Smooth muscle cell (in vitro differentiated cells): Measurements from ENCODE around the gene TRIM6. TPM values are rescaled to one million over a fixed set of nuclear protein-coding genes. Genes with fewer than 3 reads are reported as not detected.

Source experiments
- DNase-seq: peaks from one replicate; lab custom pipeline; 2025; ENCODE audit not compliant: unreplicated experiment; lab: John Stamatoyannopoulos, UW
- H2AFZ ChIP-seq: fragments of 200-600 bp; sonication (generic); 2 replicates; pipeline ENCODE4 v1.6.0; 2016; ENCODE audit warnings: antibody characterized with exemption, low read depth, mild to moderate bottlenecking
- H3F3A ChIP-seq: fragments of 200-600 bp; sonication (generic); 2 replicates; pipeline ENCODE4 v1.6.0; 2017; ENCODE audit warnings: antibody characterized with exemption, low read depth
- H3K27ac ChIP-seq: fragments of 200-600 bp; sonication (generic); 2 replicates; pipeline ENCODE4 v1.5.1; 2016; ENCODE audit warnings: low read depth, mild to moderate bottlenecking
- H3K27me3 ChIP-seq: fragments of 200-600 bp; sonication (generic); 2 replicates; pipeline ENCODE4 v1.6.1; 2016; ENCODE audit warnings: low read depth, mild to moderate bottlenecking
- H3K36me3 ChIP-seq: fragments of 200-600 bp; sonication (generic); 2 replicates; pipeline ENCODE4 v1.5.1; 2016; ENCODE audit warnings: low read depth
- H3K4me1 ChIP-seq: fragments of 200-600 bp; sonication (generic); 2 replicates; pipeline ENCODE4 v1.5.1; 2016; ENCODE audit warnings: low read depth
- H3K4me2 ChIP-seq: fragments of 200-600 bp; sonication (generic); 2 replicates; pipeline ENCODE4 v1.6.0; 2016; ENCODE audit warnings: mild to moderate bottlenecking
- H3K4me3 ChIP-seq: fragments of 200-600 bp; sonication (generic); 2 replicates; pipeline ENCODE4 v1.5.1; 2016; ENCODE audit warnings: mild to moderate bottlenecking
- H3K79me2 ChIP-seq: fragments of 200-600 bp; sonication (generic); 2 replicates; pipeline ENCODE4 v1.6.0; 2016; ENCODE audit warnings: low read depth, mild to moderate bottlenecking
- H3K9ac ChIP-seq: fragments of 200-600 bp; sonication (generic); 2 replicates; pipeline ENCODE4 v1.6.0; 2016; ENCODE audit warnings: low read depth
- H3K9me3 ChIP-seq: fragments of 200-600 bp; sonication (generic); replicated peaks from 2 replicates; pipeline ENCODE4 v1.5.1; 2016; ENCODE audit warnings: low read depth
- H4K20me1 ChIP-seq: fragments of 200-600 bp; sonication (generic); 2 replicates; pipeline ENCODE4 v1.6.0; 2016; ENCODE audit warnings: low read depth
- WGBS: methylation state at CpG from one replicate; pipeline ENCODE4 v1.1.7; 2016; ENCODE audit warnings: low lambda C conversion rate; 5-methylcytosine and 5-hydroxymethylcytosine counted together
- polyA plus RNA-seq: library from polyadenylated mRNA; unstranded; fragments of >200 nt; fragmentation: Nextera tagmentation; extraction: Ambion mirVana; gene quantifications from 2 replicates; pipeline ENCODE4 v1.2.1, GENCODE V29; 2016
- total RNA-seq: library from RNA; depleted of rRNA; stranded (reverse); fragments of >200 nt; gene quantifications from 2 replicates; pipeline ENCODE4 v1.2.3, GENCODE V29; 2014
- TF ChIP-seq, protein P1 (sequence below): fragments of 200-600 bp; sonication (generic); IDR thresholded peaks from 2 replicates; pipeline ENCODE4 v1.5.1; 2017; ENCODE audit warnings: borderline replicate concordance, mild to moderate bottlenecking, antibody characterized with exemption; ENCODE audit not compliant: insufficient read depth, poor library complexity, severe bottlenecking

Gene TRIM6
- total and polyA plus RNA-seq, 2 experiments from 2014 or later, result 3.7 to 5.6 TPM

GRCh38 chr11:5618807-5619206, 22.4 kb downstream of the TRIM6 start:
- TF ChIP-seq, protein P1, sequence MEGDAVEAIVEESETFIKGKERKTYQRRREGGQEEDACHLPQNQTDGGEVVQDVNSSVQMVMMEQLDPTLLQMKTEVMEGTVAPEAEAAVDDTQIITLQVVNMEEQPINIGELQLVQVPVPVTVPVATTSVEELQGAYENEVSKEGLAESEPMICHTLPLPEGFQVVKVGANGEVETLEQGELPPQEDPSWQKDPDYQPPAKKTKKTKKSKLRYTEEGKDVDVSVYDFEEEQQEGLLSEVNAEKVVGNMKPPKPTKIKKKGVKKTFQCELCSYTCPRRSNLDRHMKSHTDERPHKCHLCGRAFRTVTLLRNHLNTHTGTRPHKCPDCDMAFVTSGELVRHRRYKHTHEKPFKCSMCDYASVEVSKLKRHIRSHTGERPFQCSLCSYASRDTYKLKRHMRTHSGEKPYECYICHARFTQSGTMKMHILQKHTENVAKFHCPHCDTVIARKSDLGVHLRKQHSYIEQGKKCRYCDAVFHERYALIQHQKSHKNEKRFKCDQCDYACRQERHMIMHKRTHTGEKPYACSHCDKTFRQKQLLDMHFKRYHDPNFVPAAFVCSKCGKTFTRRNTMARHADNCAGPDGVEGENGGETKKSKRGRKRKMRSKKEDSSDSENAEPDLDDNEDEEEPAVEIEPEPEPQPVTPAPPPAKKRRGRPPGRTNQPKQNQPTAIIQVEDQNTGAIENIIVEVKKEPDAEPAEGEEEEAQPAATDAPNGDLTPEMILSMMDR, result no peak

DNA sequence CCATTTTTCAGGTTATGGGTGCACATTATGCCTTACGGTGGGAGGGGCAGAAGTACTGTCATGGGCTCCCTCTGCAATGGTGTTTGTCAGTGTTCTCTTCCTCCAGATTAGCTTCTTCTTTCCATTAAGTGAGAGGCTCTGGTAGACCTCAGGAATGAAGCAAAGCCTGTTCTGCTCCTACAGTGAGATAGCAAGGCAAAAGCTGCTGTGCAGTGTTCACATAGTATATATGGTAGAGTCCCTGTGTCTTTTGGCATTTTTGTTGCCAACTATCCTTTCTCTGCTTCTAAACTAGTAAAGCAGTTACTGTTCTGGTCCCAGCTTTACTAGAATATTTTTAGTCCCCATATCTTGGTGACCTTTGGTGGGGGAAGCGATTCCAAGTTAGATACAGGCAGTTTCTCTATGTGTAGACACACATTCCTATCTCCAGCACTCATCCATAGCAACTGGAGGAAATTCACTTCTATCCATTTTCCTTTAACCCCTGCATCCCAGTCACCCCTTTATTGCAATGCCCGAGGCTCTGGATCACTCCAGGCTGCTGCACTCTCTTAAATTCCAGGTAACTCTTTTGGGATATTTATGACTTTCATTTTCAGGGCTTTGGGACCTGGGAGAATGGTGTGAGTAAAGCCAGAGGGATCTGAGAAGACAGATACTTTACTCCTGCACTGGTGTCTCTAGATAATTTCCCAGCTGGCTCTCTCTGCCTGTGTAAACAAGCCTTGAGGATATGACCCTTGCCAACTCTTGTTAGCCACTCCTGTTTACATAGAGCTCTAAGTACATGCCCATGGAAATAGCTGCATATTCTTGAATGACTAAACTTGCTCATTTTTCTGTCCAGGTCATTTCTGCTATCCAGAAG, 24.4 kb downstream of the TRIM6 start:
- TF ChIP-seq, protein P1, result no peak
- peaks cover 14% of the 10 kb centered on the region for H3K4me1 ChIP-seq
- no peaks in the 10 kb centered on the region for H3K79me2 ChIP-seq
- peaks cover 12% of the 10 kb centered on the region for H3F3A ChIP-seq
- no peaks in the 10 kb centered on the region for H3K27me3 ChIP-seq
- no peaks in the 10 kb centered on the region for H4K20me1 ChIP-seq
- peak overlapping the region; percentile 4 for H3K4me3 ChIP-seq
- H3K9me3 ChIP-seq, result no peaks in the 10 kb centered on the region
- peak overlapping the region; percentile 65 for H3K9ac ChIP-seq
- 14% methylated on average over 3 of the region's 3 CpGs for WGBS
- H3K4me2 ChIP-seq, result peak overlapping the region; percentile 67
- peak overlapping the region; percentile 9 for H2AFZ ChIP-seq
- peak overlapping the region; percentile 88 for H3K27ac ChIP-seq
- no peak for DNase-seq
- no peaks in the 10 kb centered on the region for H3K36me3 ChIP-seq

More at GRCh38 chr11:5618807-5619206, 22.4 kb downstream of the TRIM6 start:
- Histone ChIP-seq H3F3A (peaks cover 12% of the 10 kb centered on the region), H3K4me3 (no peak overlapping the region), H3K27me3 (no peaks in the 10 kb centered on the region), H3K9ac (peak overlapping the region; percentile 32), H3K4me2 (peak overlapping the region; percentile 27), H3K27ac (peak overlapping the region; percentile 88), H3K9me3 (no peaks in the 10 kb centered on the region), H2AFZ (no peak overlapping the region), H3K4me1 (peaks cover 12% of the 10 kb centered on the region), H3K79me2 (no peaks in the 10 kb centered on the region), H3K36me3 (no peaks in the 10 kb centered on the region), H4K20me1 (no peaks in the 10 kb centered on the region)
- 50% methylated on average over 3 of the region's 3 CpGs for WGBS
- no peak for DNase-seq

DNA sequence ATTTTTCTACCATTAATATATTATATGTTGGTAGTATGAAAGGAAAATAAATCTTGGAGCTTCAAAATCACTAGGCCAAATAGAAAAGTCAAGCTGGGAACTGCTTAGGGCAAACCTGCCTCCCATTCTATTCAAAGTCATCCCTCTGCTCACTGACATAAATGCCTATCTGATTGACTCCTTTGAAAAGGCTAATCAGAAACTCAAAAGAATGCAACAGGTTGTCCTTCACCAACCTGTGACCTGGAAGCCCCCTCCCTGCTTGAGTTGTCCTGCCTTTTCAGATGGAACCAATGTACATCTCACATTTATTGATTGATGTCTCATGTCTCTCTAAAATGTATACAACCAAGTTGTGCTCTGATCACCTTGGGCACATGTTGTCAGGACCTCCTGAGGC, 25.1 kb downstream of the TRIM6 start:
- TF ChIP-seq, protein P1, result no peak
- Histone ChIP-seq H3K4me2 (peak overlapping the region; percentile 67), H4K20me1 (no peaks in the 10 kb centered on the region), H3K79me2 (no peaks in the 10 kb centered on the region), H3K27ac (peak overlapping the region; percentile 88), H3K36me3 (no peaks in the 10 kb centered on the region), H3K9ac (peak overlapping the region; percentile 65), H2AFZ (no peak overlapping the region), H3K4me1 (peaks cover 14% of the 10 kb centered on the region), H3K27me3 (no peaks in the 10 kb centered on the region), H3F3A (peaks cover 12% of the 10 kb centered on the region), H3K9me3 (no peaks in the 10 kb centered on the region), H3K4me3 (no peak overlapping the region)
- DNase-seq, result no peak

- H3K27ac ChIP-seq, result no peak overlapping the region
- no peaks in the 10 kb centered on the region for H4K20me1 ChIP-seq
- H3F3A ChIP-seq, result peaks cover 12% of the 10 kb centered on the region
- no peaks in the 10 kb centered on the region for H3K79me2 ChIP-seq
- 97% methylated on average over 3 of the region's 3 CpGs for WGBS
- DNase-seq, result no peak
- no peak overlapping the region for H3K4me3 ChIP-seq
- no peak overlapping the region for H3K4me2 ChIP-seq
- no peaks in the 10 kb centered on the region for H3K27me3 ChIP-seq
- H3K9ac ChIP-seq, result no peak overlapping the region
- TF ChIP-seq, protein P1, result no peak
- no peak overlapping the region for H2AFZ ChIP-seq
- no peaks in the 10 kb centered on the region for H3K9me3 ChIP-seq
- peaks cover 14% of the 10 kb centered on the region for H3K4me1 ChIP-seq
- no peaks in the 10 kb centered on the region for H3K36me3 ChIP-seq
These were observed 26.4 kb downstream of the TRIM6 start for GRCh38 chr11:5622802-5623201.
